Testis (tissue), 3 donors: ENCODE data around the gene USF2. TPM values are rescaled to one million over a fixed set of nuclear protein-coding genes. Genes with fewer than 3 reads are reported as not detected.

Source experiments
- DNase-seq: peaks from one replicate; pipeline ENCODE4 v3.0.0-alpha.2; 2019
- H3K27ac ChIP-seq, 2 donors: fragments of 200-600 bp; sonication (generic); one replicate each; pipeline ENCODE4 v1.5.1; 2019
- H3K27me3 ChIP-seq: fragments of 200-600 bp; sonication (generic); one replicate; pipeline ENCODE4 v1.5.1; 2019
- H3K36me3 ChIP-seq: fragments of 200-600 bp; sonication (generic); one replicate; pipeline ENCODE4 v1.5.1; 2017; ENCODE audit warnings: low read depth; ENCODE audit errors: missing control alignments
- H3K4me1 ChIP-seq: fragments of 200-600 bp; sonication (generic); one replicate; pipeline ENCODE4 v1.5.1; 2019
- H3K4me3 ChIP-seq, 2 donors: fragments of 200-600 bp; sonication (generic); one replicate each; pipeline ENCODE4 v1.5.1; 2017 to 2019
- H3K9me3 ChIP-seq: fragments of 200-600 bp; sonication (generic); one replicate; pipeline ENCODE4 v1.5.1; 2017
- CTCF ChIP-seq, 3 experiments: fragments of 450-650 bp in 2 of 3; fragments of 200-600 bp in 1 of 3; sonication (generic) in 1 of 3; IDR thresholded peaks; one replicate each; pipeline ENCODE4 v1.5.1; 2016 to 2019; ENCODE audit warnings: antibody characterized with exemption in 3 of 3, mild to moderate bottlenecking in 2 of 3, moderate library complexity in 1 of 3
- POLR2A ChIP-seq: fragments of 450-650 bp; IDR thresholded peaks from one replicate; pipeline ENCODE4 v1.6.1; 2017; ENCODE audit warnings: antibody characterized with exemption, mild to moderate bottlenecking, moderate library complexity
- WGBS, 2 donors: methylation state at CpG; one replicate each; pipeline ENCODE4 v1.1.5; 2018; 5-methylcytosine and 5-hydroxymethylcytosine counted together
- intact Hi-C: fragments of 100-400 bp; cut with DNase I; formaldehyde crosslinking; loops from one replicate; pipeline ENCODE4 v1.15.1; 2023; ENCODE audit warnings: low total_unique reads
- polyA plus RNA-seq: library from polyadenylated mRNA; stranded (reverse); fragments of 350-450 nt; fragmentation: Illumina TruSeq; extraction: RNeasy Lipid Tissue Mini Kit (QIAGEN cat#74804); gene quantifications from one replicate; pipeline ENCODE4 v1.2.3, GENCODE V29; 2014; ENCODE audit warnings: low read depth, low replicate concordance; ENCODE audit not compliant: insufficient read depth
- total RNA-seq, 2 donors: library from RNA; depleted of rRNA; stranded (reverse); fragments of >200 nt; gene quantifications; one replicate each; pipeline ENCODE4 v1.2.3, GENCODE V29; 2016

USF2 gene
- total and polyA plus RNA-seq, 3 donors from 2014 or later = 83.1 to 123 (median 105) TPM

DNA sequence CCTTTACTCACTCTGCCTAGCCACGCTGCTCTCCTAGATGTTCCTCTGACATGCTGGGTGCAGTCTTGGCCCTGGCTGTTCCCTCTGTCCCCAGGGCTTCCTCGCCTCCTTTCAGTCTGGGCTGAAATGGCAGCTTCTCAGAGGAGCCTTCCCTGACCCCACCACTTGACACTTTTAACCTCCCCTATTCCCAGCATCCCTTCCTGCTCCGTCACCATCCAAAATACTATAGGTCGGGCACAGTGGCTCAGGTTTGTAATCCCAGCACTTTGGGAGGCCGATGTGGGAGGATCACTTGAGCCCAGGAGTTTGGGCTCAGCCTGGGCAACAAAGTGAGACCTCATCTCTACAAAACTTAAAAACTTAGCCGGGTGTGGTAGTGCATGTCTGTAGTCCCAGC, 42.8 kb upstream of the USF2 start:
- 89 to 90% methylated on average over 6 of the region's 6 CpGs for WGBS, 2 donors
- Histone ChIP-seq H3K27me3 (no peaks in the 10 kb centered on the region), H3K4me3 (no peak overlapping the region), H3K36me3 (no peaks in the 10 kb centered on the region), H3K4me1 (peaks cover 4% of the 10 kb centered on the region), H3K9me3 (no peaks in the 10 kb centered on the region), H3K27ac (no peak overlapping the region)
- TF ChIP-seq POLR2A = no peak
- no peak for TF ChIP-seq CTCF (IDR thresholded peaks at IDR 0.05)
- no peak for DNase-seq
- intact Hi-C loops = no loop called here

DNA sequence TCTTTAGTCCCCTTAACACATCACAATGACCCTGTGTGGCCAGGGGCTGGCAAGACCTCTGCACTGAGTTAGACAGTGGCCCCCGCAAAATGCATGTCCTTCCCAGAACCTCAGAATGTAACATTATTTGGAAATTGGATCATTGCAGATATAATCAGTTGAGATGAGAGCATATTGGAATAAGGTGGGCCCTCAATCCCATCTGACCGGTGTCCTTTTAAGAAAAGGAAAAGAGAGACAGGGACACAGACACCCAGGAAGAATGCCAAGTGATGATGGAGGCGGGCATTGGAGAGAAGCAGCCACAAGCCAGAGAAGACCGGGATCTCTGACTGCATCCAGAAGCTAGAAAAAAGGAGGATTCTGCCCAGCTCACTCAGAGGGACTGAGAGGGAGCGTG, 42.0 kb upstream of the USF2 start:
- 71 to 77% methylated on average over 5 of the region's 5 CpGs for WGBS, 2 donors
- TF ChIP-seq CTCF (IDR thresholded peaks at IDR 0.05) (no peak), POLR2A (no peak)
- Histone ChIP-seq H3K36me3 (no peaks in the 10 kb centered on the region), H3K9me3 (no peaks in the 10 kb centered on the region), H3K4me3 (no peak overlapping the region), H3K4me1 (no peaks in the 10 kb centered on the region), H3K27ac (no peak overlapping the region), H3K27me3 (no peaks in the 10 kb centered on the region)
- no peak for DNase-seq
- intact Hi-C loops = no loop called here

GRCh38 chr19:35228177-35228930, 40.4 kb upstream of the USF2 start, which contains the start of gene FAM187B:
FAM187B (minus strand) TSS chr19:35228739; CDS start chr19:35228680, 59 bp downstream.
- TF ChIP-seq POLR2A = no peak
- TF ChIP-seq CTCF (IDR thresholded peaks at IDR 0.05) = no peak
- no peak within 1 kb of the TSS for H3K27ac ChIP-seq
- H3K9me3 ChIP-seq = no peaks in the 10 kb centered on the region
- no peak for DNase-seq
- 95 to 96% methylated on average over 8 to 14 of the region's 14 CpGs for WGBS, 2 donors
- intact Hi-C loops = no loop called here
- no peaks in the 10 kb centered on the region for H3K36me3 ChIP-seq
- H3K4me1 ChIP-seq = no peaks in the 10 kb centered on the region
- no peaks in the 10 kb centered on the region for H3K27me3 ChIP-seq
- no peak within 1 kb of the TSS for H3K4me3 ChIP-seq

GRCh38 chr19:35229601-35230000, 39.2 kb upstream of the USF2 start:
- Histone ChIP-seq H3K4me3 (no peak overlapping the region), H3K27ac (no peak overlapping the region), H3K4me1 (no peaks in the 10 kb centered on the region), H3K9me3 (no peaks in the 10 kb centered on the region), H3K27me3 (no peaks in the 10 kb centered on the region), H3K36me3 (no peaks in the 10 kb centered on the region)
- 88 to 90% methylated on average over 8 of the region's 8 CpGs for whole genome bisulfite sequencing, 2 donors
- intact Hi-C loops = no loop called here
- DNase-seq = no peak
- TF ChIP-seq POLR2A = no peak
- no peak for TF ChIP-seq CTCF (IDR thresholded peaks at IDR 0.05)
